ENCODE measurements around the gene MICALL2. TPM values are rescaled to one million over a fixed set of nuclear protein-coding genes. Genes with fewer than 3 reads are reported as not detected.

Gene MICALL2
- total RNA-seq = 5.7 TPM

GRCh38 chr7:1458683-1459511 lies at the start of gene MICALL2:
Gene MICALL2, minus strand, starts transcription at chr7:1459470. Its CDS starts 144 bp downstream, at chr7:1459326.
- DNase-seq = no peak

GRCh38 chr7:1508277-1508758 lies 49.0 kb upstream of the MICALL2 start:
- no peak for DNase-seq

DNA sequence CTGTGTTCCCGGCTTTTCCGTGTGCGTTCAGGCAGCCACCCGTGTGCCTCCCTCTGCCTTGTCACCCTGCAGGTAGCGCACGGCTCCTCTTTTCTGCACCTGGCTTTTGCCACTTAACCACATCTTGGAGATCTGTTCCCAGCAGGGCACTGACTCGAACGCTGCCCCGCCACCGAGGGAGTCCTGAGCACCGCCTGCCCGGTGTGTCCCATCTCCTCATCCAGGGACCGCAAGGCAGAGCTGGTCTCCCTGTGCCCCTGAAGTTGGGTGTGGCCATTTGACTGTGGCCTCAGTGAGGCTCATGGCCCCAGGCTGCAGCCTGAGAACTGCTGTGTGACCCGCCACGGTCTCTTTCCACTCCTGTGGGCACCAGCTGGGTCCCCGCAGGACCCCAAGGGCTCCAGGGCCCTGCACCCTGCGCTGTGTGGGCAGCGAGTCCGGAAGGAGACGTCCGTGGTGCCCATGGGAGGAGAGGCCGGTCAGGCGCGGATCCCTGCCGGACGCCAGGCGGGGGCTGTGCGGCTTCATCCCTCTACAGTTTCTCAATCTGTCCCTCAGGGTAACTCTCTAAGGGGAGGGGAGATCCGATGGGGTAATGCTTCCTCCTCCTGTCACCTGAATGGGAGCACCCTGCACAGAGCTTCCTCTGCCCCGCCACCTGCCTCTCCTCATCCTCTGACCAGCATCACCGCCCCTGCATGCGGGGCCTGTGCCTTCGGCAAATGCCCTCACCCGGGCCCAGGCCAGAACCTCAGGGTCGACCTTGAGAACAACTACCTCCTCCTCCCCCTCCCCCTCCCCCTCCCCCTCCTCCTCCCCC lies 46.7 kb upstream of the MICALL2 start:
- no peak for DNase-seq

DNA sequence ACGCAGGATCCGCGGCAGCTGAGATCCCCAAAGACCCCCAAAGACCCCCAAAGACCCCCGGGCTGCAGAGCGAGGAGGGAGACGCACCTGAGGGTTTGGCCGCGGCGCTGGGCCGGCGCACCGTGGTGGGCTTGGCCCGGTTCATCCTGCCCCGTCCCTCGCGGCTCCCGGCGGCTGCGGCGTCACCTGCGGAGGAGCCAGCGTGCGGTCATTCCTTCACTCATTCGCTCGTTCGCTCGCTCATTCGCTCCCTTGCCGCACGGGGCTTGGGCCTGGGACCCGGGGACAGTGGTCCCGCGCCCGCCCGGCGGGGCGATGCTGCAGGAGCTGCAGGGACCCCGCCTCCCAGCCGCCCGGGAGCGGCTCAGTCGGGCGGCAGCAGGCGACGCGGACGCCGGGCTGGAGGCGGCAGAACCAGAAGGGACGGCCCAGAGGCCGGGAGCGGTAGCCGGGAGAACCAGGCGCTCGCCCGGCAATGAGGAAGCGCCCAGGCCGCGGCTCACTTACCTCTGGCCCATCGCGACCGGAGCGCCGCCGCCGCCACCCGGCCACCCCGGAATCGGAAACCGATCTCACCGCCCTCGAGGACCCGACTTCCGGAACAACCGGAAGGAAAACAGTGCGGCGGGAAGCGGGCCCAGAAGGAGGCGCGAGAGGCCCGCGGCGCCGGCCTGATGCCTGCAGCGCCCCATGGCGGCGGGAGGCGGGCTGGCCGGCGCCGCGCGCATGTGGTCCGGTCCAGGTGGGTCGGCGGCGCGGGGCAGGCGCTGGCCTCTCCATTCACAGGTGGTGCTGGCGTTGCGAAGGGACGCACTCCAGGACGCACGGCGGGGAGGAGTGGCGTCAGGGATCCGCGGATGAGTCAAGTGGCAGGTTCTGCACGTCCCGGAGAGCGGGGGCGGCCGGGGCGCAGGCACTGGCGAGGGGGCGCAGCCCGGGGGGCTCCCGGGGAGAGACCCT lies 44.8 kb upstream of the MICALL2 start, which contains the start of gene INTS1:
Gene INTS1, minus strand, starts transcription at position 574 of the 960 bp plus-strand sequence. Its CDS starts 429 bp downstream, at position 145.
- peak; percentile 74 for DNase-seq

DNA sequence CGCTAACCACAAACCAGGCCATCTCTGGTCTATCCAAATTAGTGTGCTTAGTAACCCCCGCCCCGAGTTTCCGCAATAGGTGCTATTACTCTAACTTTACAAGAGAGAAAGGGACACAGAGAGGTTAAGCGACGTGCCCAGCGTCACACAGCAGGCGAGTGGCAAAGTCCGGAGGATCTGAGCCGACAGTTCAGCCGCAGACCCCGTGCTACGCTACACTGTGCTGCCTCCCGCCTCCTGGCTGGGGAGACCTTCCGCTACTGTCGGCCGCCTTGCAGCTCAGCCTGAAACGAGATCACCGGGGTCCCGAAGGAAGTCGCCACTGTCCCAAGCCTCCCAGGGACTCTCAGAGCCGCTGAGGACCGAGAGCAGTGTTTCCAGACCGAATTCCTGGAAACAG lies 44.1 kb upstream of the MICALL2 start:
- no peak for DNase-seq

DNA sequence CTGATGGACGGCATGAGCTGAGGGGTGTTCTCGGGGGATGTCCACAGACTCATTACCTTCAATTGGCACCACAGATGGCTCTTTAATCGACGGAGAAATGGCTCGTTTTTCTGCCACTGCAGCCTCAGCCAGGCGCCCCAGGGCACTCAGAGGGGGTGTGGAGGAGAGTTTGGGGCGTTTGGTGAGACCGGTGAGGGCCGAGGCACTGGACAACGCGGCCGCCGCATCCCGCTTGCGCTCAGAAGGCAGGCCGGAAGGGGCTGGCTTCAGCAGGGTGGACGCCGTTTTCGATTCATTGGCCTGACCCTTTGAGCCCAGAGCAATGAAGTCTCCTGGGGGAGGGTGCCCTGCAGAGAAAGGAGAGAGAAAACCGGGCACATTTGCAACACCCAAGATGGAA lies 43.6 kb upstream of the MICALL2 start:
- no peak for DNase-seq

- no peak for DNase-seq
Measured at GRCh38 chr7:1501487-1502270, 42.4 kb upstream of the MICALL2 start.

DNA sequence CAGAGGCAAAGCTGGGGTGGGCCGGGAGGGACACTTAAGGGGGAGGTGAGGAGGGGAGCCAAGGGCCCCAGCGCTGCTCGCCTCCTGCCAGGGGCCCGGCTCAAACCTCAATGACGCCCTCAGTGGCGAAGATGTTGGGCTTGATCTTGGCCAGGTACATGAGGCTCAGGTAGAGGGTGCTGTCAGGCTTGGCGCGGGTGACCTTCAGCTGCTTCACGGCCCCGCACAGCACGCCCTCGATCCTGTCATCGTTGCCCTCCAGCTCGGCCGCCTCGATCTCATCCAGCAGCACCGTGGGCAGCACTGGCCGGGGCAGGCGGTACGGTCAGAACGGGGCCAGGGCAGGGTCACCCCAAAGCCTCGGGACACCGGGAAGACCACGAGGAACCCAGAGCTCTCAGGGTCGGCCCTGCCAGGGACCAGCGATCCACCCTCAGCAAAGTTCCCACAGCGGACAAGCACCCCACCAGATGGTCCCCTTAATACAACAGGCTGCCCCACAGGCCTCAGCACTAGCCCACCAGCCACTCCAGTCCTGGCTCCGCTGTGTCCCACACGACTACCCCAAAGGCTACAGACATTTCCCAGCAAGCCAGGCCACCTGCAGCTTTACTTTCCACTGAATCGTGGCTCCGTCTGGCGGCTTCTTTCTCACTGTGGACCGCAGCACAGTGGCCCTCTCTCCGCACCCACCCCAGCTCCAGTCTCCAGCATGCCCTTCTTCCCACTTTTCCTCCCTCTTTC lies 41.0 kb upstream of the MICALL2 start:
- DNase-seq = no peak

DNA sequence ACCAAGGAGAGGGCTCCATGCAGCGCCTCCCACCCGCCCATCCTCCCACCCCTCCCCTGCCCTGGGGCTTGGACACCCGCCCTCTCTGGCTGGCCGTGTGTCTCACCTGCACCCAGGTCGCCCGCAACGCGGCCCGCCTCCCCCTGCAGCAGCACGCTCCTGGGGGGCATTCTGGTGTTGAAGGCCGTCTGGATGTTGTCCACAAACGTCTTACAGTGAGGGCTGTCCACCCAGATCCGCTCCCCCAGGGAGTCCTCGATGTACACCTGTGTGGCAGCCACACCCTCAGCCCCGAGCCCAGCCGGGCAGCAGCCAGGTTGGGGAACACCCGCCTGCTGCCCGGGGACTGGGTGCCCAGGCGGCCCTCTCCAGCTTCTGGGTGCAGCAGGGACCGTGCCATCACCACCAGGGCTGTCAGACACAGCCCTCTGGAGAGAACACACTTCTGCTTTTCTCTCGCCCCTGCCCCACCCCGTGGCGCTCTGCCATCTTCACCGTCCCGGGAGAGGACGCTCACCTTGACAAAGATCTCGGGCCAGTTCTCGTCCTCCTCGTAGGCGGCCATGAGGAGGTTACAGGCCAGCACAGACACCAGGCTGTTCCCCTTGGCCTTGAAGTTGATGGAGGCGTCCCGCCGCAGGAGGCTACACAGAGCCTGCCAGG lies 40.2 kb upstream of the MICALL2 start:
- DNase-seq = no peak

DNA sequence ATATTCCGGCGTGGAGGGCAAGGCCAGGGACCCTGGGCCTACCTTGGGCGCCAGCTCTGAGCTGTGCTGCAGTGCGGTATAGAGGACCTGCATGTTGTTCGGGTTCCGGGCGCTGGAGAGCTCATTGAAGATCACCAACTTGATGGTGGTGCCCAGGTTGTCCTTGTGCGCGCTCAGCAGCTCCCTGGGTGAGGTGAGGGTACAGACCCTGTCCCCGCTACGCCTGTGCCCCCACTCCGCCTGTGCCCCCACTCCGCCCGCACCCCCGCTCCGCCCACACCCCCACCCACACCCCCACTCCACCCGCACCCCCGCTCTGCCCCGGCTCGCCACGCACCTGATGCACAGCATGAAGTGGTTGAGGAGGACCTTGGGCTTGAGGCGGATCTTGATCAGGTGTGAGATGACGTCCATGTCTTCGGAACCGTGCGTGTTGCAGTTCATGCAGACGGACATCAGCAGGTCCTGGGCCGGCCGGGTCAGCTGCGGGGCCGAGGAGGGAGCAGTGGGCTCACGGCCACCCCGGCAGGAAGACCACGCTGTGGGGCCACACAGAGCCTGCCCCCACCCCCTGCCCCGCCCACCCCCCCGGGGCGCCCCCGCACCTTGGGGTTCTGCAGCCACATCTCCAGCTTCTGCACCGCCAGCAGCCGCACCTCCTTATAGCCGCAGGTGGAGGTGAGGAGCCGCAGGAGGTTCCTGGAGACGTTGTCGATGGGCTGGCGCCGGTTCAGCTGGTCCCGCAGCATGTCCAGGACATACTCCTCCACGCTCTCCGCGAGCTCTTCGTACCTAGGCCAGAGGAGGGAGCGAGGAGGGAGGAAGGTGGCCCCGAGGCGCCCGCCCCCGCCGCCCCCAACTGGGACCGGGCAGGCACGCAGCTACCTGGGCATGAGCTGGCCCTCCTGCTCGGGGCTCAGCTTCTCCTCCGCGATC lies 39.4 kb upstream of the MICALL2 start:
- no peak for DNase-seq

DNA sequence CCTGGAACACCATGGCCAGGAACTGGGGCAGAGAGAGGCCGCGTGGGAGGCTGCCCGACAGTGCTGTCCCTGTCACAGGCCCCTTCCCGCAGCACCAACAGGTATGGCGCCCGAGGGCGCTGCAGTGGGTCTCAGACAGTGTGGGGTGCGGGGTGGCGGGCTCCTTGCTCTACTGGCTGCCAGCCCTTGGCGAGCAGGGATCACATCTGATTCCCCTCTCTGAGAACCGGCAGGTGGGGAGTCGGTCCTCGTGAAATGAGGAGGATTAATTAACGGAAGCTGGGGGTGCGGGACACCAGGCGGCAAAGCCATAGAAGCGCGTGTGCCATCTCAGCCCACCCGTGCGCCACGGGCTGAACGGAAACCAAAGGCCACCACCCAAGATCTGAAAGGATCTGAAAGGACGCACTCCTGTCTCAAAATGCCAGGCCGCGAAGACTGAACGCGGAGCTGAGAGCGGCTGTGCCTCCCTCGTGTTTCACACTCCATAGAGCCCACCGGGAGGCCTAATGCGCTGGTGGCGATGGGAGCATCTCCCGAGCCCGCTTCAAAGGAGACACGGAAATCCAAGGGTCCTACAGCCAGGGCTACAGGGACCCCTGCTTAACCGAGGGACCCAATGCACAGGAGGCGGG lies 38.1 kb upstream of the MICALL2 start:
- no peak for DNase-seq

- no peak for DNase-seq
Measured at GRCh38 chr7:1496531-1497292, 37.4 kb upstream of the MICALL2 start.

GRCh38 chr7:1495564-1496242 lies 36.4 kb upstream of the MICALL2 start:
- no peak for DNase-seq

GRCh38 chr7:1494866-1495563 lies 35.7 kb upstream of the MICALL2 start:
- DNase-seq = no peak

DNA sequence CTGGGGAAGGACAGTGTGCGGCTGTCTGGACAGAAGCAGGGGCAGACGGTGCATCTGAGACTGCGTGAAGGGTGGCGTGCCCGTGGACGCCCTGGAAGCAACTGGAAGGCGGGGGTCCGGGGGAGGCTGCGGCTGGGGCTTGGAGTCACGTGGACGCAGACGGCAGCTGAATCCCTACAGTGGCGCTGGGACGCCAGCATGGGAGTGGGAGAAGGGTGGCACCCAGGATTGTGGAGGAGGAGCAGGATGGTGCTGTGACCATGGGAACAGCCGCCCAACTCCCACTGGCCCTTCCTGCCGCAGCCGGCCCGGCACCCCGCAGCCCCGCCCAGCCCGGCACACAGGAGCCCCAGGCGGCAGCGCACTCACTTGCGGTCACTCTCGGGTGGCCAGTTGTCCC lies 35.2 kb upstream of the MICALL2 start:
- DNase-seq = no peak

GRCh38 chr7:1493571-1493970 lies 34.3 kb upstream of the MICALL2 start:
- no peak for DNase-seq

Measured in skin of body (tissue), 2 donors.